ENCODE data around the gene ANKS1B. TPM values are rescaled to one million over a fixed set of nuclear protein-coding genes. Genes with fewer than 3 reads are reported as not detected.

Gene ANKS1B
- total RNA-seq, 2 donors from 2014 or later = not detected

DNA sequence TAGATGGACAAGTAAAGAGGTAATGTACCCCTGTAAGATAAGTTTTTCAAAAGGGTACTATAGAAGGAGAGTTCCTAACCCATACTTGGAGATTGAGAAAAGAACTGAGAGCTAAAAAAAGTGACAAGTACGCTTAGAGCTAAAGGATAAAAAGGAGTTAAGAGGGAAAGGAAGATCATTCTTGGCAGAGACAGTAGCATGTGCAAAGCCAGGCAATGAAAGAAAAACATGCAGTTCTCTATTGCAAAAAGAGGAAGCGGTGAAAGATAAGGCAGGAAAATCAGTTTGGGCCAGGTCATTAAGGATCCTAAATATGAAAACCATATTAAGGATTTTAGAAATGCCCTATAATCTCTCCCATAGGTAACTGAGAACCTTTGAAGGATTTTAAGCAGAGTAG lies 837.6 kb downstream of the ANKS1B start:
- DNase-seq (ENCODE audit: low spot score) = no peak
- H3K9me3 Mint-ChIP-seq = peaks cover 9% of the 10 kb centered on the region
- H3K36me3 Mint-ChIP-seq = no peaks in the 10 kb centered on the region

DNA sequence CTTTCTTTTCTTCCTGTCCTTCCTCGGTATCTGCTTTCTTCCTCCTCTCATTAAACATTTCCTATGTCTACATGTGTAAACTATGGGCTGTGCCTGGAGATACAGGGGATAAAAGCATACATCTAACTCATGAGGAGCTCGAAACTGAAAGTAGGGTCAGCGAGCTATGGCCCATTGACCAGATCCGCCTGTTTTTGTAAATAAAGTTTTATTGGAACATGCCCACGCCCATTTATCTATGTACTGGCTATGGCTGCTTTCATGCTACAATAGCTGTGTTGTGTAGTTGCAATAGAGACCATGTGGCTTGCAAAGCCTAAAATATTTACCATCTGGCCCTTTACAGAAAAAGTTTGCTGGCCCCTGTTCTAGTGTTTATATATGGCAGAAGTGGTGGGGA lies 838.0 kb downstream of the ANKS1B start:
- no peak overlapping the region for H3K27ac Mint-ChIP-seq
- H3K27me3 Mint-ChIP-seq = no peaks in the 10 kb centered on the region
- no peaks in the 10 kb centered on the region for H3K4me1 Mint-ChIP-seq (ENCODE audit: low read depth in 2 of 2)
- H3K4me3 Mint-ChIP-seq = no peak overlapping the region
- ATAC-seq (no peak), DNase-seq (ENCODE audit: low spot score) (no peak)
- peaks cover 13% of the 10 kb centered on the region for H3K9me3 Mint-ChIP-seq
- H3K36me3 Mint-ChIP-seq = no peaks in the 10 kb centered on the region

More for the DNA sequence above, 837.6 kb downstream of the ANKS1B start:
- Mint-ChIP-seq H3K27me3 (no peaks in the 10 kb centered on the region), H3K27ac (no peak overlapping the region), H3K4me3 (no peak overlapping the region), H3K4me1 (ENCODE audit: low read depth in 2 of 2) (no peaks in the 10 kb centered on the region)
- no peak for ATAC-seq

DNA sequence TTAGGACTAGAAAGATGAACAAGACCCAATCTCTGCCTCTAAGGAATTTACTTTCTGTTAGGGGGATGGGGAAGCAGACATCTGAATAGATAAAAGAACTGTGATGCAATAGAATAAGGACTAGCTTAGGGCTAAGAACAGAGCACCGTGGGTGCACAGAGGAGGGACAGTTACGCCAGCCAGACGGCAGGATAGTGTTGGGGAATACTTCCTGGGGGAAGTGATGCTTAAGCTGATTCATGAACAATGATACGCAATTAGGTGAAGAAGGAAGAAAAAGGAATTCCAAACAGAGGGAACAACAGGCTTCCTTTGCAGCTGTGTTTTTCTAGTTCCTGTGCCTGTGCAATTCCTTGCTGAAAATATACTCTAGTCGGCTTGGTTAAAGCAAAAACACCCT lies 838.6 kb downstream of the ANKS1B start:
- Mint-ChIP-seq H3K4me1 (ENCODE audit: low read depth in 2 of 2) (no peaks in the 10 kb centered on the region), H3K9me3 (peaks cover 14% of the 10 kb centered on the region), H3K4me3 (no peak overlapping the region), H3K36me3 (no peaks in the 10 kb centered on the region), H3K27ac (no peak overlapping the region), H3K27me3 (no peaks in the 10 kb centered on the region)
- ATAC-seq = no peak
- DNase-seq (ENCODE audit: low spot score) = no peak

DNA sequence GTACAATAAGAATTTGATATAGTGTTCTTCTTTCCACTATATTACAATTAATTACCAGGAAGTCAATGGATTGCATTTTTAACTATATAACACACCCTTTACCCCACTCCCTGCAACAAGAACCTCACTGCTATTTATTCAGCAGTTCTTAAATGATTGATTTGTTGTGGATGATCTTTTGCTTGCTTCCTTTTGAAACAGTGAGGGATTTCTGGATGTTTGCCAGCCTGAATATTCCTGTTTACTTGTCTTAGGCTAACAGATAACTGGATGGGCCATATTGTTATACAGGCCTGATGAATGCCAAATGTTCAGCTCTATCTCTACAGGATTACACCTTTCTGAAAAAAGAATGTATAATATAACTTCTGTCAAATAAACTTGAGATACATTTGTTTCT lies 842.1 kb downstream of the ANKS1B start:
- Mint-ChIP-seq H3K9me3 (peaks cover 21% of the 10 kb centered on the region), H3K36me3 (no peaks in the 10 kb centered on the region), H3K27ac (no peak overlapping the region), H3K4me1 (ENCODE audit: low read depth in 2 of 2) (no peaks in the 10 kb centered on the region), H3K4me3 (no peak overlapping the region), H3K27me3 (no peaks in the 10 kb centered on the region)
- ATAC-seq (no peak), DNase-seq (ENCODE audit: low spot score) (no peak)

DNA sequence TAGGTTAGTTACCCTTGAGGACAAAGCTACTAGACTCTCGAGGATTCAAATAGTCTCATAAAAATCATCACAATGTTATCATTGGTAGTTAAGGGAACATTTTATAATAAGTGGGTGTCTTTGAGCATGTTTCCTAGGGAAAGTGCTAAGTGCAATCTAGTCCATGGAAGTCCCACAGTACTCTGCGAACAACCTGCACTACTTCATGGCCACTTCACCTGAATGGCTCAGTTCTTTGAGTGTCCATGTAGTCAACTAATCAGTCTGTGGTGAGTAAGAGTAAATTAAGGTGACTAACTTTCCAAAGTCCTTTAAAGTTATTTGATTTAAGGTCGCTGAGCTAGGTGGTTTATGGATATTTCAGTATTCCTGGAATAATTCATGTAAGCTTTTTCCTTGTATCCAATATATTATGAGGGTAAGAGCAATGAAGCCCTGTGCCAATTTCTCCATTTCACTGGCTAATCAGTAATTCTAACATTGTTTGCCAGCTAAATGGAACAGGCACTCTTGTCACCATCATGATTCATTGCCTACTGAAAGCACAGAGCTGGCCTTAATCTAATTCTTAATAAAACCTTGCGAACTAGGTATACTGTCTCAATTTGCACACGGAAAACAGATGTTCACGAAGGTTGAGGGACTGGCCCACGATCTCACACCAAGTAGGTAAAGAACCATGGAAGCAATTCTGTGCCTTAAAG lies 844.6 kb downstream of the ANKS1B start:
- no peaks in the 10 kb centered on the region for H3K36me3 Mint-ChIP-seq
- DNase-seq (ENCODE audit: low spot score) = no peak
- H3K27ac Mint-ChIP-seq = no peak overlapping the region
- H3K27me3 Mint-ChIP-seq = no peaks in the 10 kb centered on the region
- H3K9me3 Mint-ChIP-seq = peaks cover 19% of the 10 kb centered on the region
- no peak for ATAC-seq
- H3K4me1 Mint-ChIP-seq (ENCODE audit: low read depth in 2 of 2) = no peaks in the 10 kb centered on the region
- no peak overlapping the region for H3K4me3 Mint-ChIP-seq

DNA sequence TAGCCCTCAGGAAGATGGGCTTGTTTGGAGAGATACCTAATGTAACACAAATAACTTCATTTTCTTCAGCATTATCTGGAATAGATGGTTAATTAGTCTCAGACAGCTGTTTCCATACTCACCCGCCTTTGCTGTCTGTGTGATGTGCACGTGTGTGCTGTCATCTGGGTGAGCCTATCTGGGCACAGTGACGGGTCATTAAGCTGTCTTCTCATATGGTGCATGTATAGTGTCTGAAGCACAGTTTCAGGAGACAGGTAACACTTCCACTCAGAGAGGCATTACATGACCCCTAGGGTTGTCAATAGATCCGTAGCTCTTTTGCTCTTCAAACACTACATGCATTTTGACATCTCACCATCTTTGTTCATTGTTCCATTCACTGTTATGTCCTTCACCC lies 846.3 kb downstream of the ANKS1B start:
- ATAC-seq = no peak
- no peak overlapping the region for H3K27ac Mint-ChIP-seq

DNA sequence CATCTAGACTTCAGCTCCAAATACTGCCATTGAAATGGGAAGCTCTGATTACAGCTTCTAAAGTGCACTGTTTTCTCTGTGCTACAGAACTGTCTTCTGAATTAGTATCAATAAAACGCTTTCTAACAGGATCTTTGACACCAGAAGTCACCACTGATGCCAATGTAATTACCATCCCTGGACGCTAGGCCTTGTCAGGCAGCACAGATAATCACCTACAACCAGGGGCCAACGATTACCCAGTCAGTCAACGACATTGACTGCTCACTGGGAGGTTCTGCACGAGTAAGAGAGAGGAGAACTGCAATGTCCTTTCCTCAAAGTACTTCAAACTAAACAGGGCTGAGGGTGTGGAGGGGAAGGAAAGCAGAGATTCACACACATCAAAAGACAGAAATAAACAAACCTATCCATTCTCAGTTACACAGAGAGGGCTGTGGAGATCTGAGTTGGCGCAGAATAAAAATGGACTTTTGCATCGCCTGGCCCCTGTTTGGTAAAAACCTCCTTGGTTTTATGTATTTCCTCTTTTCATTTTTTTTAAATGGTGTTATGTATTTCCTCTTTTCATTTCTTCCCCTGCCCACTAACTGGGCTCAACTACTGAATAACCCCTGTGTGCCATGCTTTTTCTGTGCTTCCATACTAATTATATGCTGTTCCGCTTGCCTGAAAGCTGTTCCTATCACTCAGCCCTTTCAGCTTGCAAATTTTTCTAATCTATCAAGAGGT lies 847.4 kb downstream of the ANKS1B start:
- Mint-ChIP-seq H3K4me3 (no peak overlapping the region), H3K27me3 (no peaks in the 10 kb centered on the region), H3K27ac (no peak overlapping the region), H3K9me3 (peaks cover 15% of the 10 kb centered on the region), H3K4me1 (ENCODE audit: low read depth in 2 of 2) (no peaks in the 10 kb centered on the region), H3K36me3 (no peaks in the 10 kb centered on the region)
- ATAC-seq (no peak), DNase-seq (ENCODE audit: low spot score) (no peak)

More for the DNA sequence above, 846.3 kb downstream of the ANKS1B start:
- H3K4me3 Mint-ChIP-seq = no peak overlapping the region
- H3K4me1 Mint-ChIP-seq (ENCODE audit: low read depth in 2 of 2) = no peaks in the 10 kb centered on the region
- H3K9me3 Mint-ChIP-seq = peaks cover 15% of the 10 kb centered on the region
- H3K36me3 Mint-ChIP-seq = no peaks in the 10 kb centered on the region
- no peak for DNase-seq (ENCODE audit: low spot score)
- no peaks in the 10 kb centered on the region for H3K27me3 Mint-ChIP-seq

DNA sequence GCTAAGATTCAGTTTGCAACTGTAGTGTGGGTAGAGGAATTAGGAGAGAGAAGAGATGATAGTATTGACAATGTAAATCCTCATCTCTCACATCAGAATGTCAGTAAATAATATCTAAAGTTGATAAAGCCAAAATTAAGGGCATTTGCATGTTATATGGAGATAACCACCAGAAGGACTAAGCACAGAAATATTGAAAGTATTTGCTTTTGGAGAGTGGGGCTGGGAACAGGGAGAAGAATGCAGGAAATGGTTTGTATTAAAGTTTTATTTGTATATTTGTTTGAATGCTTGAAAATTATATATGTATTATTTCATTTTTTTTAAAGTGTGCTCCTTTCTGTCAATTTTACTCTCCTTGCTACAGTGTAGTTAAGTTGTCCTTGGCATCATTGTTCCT lies 848.2 kb downstream of the ANKS1B start:
- ATAC-seq = no peak
- H3K9me3 Mint-ChIP-seq = peaks cover 10% of the 10 kb centered on the region
- DNase-seq (ENCODE audit: low spot score) = no peak
- H3K4me3 Mint-ChIP-seq = no peak overlapping the region
- no peaks in the 10 kb centered on the region for H3K4me1 Mint-ChIP-seq (ENCODE audit: low read depth in 2 of 2)
- no peak overlapping the region for H3K27ac Mint-ChIP-seq
- no peaks in the 10 kb centered on the region for H3K27me3 Mint-ChIP-seq
- H3K36me3 Mint-ChIP-seq = no peaks in the 10 kb centered on the region

DNA sequence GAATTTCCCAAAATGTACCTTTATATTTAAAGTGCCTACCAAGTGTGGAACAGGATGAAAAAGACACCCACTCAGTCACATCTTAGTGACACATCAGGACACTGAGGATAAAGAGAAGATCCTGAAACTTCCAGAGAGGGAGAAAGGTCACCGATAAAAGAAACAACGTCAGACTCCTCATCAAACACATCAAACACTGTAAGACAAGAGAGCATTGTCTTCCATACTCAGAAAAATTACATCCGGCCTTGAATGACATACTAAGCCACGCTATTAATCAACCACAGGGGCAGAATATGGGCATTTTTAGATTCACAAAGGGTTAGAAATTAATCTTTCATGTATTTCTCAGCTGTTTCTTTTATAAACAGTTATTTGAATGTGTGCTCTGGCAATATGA lies 849.4 kb downstream of the ANKS1B start:
- ATAC-seq (no peak), DNase-seq (ENCODE audit: low spot score) (no peak)
- no peak overlapping the region for H3K4me3 Mint-ChIP-seq
- H3K4me1 Mint-ChIP-seq (ENCODE audit: low read depth in 2 of 2) = no peaks in the 10 kb centered on the region
- peaks cover 3% of the 10 kb centered on the region for H3K9me3 Mint-ChIP-seq
- no peak overlapping the region for H3K27ac Mint-ChIP-seq
- no peaks in the 10 kb centered on the region for H3K27me3 Mint-ChIP-seq
- H3K36me3 Mint-ChIP-seq = no peaks in the 10 kb centered on the region

DNA sequence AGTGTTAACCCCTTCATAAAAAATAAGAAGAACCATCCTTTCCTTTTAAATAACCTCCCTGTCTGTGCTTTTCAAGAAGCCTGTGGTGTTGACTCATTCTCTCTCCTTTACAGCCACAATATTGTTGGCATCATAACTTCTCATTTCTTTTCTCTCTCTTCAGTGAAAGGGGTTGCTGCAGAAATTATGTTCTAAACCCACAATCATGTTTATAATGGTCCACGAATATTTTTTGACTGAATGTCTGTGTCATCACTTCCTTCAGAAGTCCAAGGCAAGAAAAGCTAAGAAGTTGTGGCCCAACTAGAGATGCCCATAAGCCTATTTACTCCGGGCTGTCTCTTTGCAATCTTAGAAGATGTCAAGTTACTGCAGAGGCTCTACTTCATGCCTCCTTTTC lies 851.3 kb downstream of the ANKS1B start:
- Mint-ChIP-seq H3K27ac (no peak overlapping the region), H3K9me3 (peaks cover 4% of the 10 kb centered on the region), H3K36me3 (no peaks in the 10 kb centered on the region), H3K27me3 (no peaks in the 10 kb centered on the region), H3K4me1 (ENCODE audit: low read depth in 2 of 2) (no peaks in the 10 kb centered on the region), H3K4me3 (no peak overlapping the region)
- no peak for DNase-seq (ENCODE audit: low spot score)
- no peak for ATAC-seq

DNA sequence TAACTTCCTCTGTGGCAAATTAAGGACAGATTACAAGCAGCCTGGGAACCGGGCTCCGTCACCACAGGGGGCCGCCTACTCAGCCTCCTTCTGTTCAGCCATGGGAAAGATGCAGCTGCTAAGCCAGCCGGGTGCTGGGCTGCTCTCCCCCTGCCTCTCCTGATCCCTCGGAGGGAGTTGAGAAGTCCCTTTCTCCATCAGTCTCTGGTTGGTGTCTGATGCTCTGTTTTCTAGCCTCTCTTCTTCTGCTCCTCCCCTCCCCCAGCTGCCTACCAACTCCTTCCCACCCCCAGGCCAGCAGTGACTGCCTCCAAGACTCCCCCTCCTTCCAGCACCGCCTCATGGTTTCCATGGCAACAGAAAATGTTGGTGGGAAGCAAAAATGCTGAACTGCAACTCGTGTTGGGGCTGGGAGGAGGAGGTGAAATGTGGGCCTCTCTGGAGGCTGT lies 853.0 kb downstream of the ANKS1B start:
- Mint-ChIP-seq H3K27me3 (no peaks in the 10 kb centered on the region), H3K4me3 (no peak overlapping the region), H3K27ac (no peak overlapping the region), H3K36me3 (no peaks in the 10 kb centered on the region), H3K9me3 (peaks cover 4% of the 10 kb centered on the region), H3K4me1 (ENCODE audit: low read depth in 2 of 2) (no peaks in the 10 kb centered on the region)
- ATAC-seq (no peak), DNase-seq (ENCODE audit: low spot score) (no peak)

DNA sequence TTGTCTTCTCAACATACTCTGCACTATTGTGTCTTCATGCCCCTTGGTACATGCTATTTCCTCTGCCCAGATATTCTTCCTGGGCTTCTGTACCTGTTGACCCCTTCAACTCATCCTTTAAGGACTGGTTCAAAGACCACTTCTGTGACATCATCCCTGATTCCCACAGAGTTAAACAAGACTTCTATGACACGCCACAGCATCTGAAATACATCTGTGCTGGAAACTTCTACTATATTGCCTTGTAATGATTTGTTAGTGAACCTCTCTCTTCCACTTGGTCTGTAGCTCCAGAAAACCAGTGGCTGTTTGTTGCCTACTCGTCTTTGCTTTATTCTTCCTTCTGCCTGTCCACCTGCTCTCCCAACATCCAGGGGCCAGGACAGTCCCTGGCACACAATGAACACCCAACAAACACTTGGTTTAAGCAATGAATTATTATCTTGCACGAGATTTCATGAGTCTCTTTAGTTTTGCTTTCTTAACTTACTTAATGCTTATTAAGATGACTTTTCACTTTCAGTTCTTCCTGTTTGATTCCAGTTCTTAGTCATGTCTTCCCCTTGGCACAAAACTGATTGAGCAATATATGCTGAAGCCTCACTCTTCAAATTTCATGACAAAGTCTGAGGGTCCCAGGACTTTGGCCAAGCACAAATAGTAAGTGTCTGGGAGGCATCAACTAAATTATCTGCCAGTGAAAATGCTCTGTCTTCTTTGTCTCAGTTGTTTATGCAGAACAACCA lies 853.8 kb downstream of the ANKS1B start:
- H3K4me3 Mint-ChIP-seq = no peak overlapping the region
- no peaks in the 10 kb centered on the region for H3K4me1 Mint-ChIP-seq (ENCODE audit: low read depth in 2 of 2)
- DNase-seq (ENCODE audit: low spot score) (no peak), ATAC-seq (no peak)
- peaks cover 4% of the 10 kb centered on the region for H3K9me3 Mint-ChIP-seq
- H3K27ac Mint-ChIP-seq = no peak overlapping the region
- no peaks in the 10 kb centered on the region for H3K27me3 Mint-ChIP-seq
- H3K36me3 Mint-ChIP-seq = no peaks in the 10 kb centered on the region

DNA sequence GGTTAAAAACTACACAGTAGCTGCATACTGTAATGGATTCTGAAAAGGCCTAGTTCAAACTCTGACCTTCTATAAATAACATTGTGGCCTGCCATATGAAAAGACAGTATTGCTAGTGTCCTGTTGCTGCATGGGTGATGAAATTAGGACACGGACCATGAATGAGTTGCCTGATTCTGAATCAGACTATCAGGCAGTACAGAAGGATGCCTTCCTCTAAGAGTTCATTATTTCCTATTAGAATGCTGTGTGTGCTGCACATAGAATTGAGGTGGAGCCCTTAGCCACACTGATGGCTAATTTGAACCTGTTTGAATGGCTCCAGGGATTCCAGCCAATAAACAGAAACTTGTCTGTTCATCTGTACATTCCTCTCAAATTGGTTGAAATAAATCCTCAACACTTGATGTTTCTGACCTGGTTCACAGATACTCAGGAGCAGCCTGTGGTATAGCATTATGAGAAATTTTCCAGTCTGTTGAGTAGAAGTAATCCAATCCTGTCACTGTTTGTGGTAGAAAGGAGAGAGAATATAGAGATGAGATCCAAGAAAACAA lies 856.4 kb downstream of the ANKS1B start:
- no peaks in the 10 kb centered on the region for H3K4me1 Mint-ChIP-seq (ENCODE audit: low read depth in 2 of 2)
- H3K27me3 Mint-ChIP-seq = no peaks in the 10 kb centered on the region
- DNase-seq (ENCODE audit: low spot score) (no peak), ATAC-seq (no peak)
- H3K27ac Mint-ChIP-seq = no peak overlapping the region
- H3K36me3 Mint-ChIP-seq = no peaks in the 10 kb centered on the region
- H3K4me3 Mint-ChIP-seq = no peak overlapping the region
- peaks cover 4% of the 10 kb centered on the region for H3K9me3 Mint-ChIP-seq

DNA sequence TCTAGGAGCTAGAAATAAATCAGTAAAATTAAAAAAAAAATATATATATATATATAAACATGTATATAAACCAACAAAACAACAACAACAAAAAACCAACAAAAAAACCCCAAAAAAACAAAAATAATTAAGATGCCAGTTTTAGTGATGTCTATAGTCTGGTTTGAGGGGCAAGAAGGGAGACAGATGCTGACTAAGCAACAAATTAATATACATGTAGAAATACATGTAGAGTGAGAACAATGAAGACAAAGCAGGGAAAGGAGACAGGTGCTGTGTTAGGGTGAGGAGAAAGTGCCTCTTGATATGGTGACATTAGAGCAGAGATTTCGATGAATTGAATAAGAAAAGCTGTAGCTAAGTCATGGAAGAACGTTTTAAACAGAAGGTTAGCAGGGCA lies 861.8 kb downstream of the ANKS1B start:
- no peaks in the 10 kb centered on the region for H3K4me1 Mint-ChIP-seq (ENCODE audit: low read depth in 2 of 2)
- H3K27me3 Mint-ChIP-seq = no peaks in the 10 kb centered on the region
- no peak overlapping the region for H3K4me3 Mint-ChIP-seq
- ATAC-seq (no peak), DNase-seq (ENCODE audit: low spot score) (no peak)
- H3K9me3 Mint-ChIP-seq = no peaks in the 10 kb centered on the region
- H3K36me3 Mint-ChIP-seq = no peaks in the 10 kb centered on the region
- no peak overlapping the region for H3K27ac Mint-ChIP-seq

Measured in natural killer cell treated with Interleukin-12 subunit alpha and Interleukin-12 subunit beta and Interleukin-15 and Interleukin-18, amount 100 ng/mL, for 72 hours (primary cell).